ENCODE results near the gene NYNRIN.

- no peak for TF ChIP-seq POLR2AphosphoS5 (IDR thresholded peaks at IDR 0.05)
- TF ChIP-seq POLR2A (IDR thresholded peaks at IDR 0.05) = no peak
- TF ChIP-seq CTCF (IDR thresholded peaks at IDR 0.05) = no peak
Observed at GRCh38 chr14:24356208-24356607, 42.6 kb upstream of the NYNRIN start.
